NOMO-1 treated with dmso at 0.1 percent for 144 hours (cell line): ENCODE results near the gene BABAM2.

ENCODE experiments used
- DNase-seq: peaks from one replicate; lab custom pipeline; 2025; ENCODE audit not compliant: unreplicated experiment; lab: John Stamatoyannopoulos, UW

The BABAM2 gene

GRCh38 chr2:28271231-28271918 is 380.8 kb downstream of the BABAM2 start:
- no peak for DNase-seq

- no peak for DNase-seq
Observed at GRCh38 chr2:28271919-28272250, 381.4 kb downstream of the BABAM2 start.

- DNase-seq = no peak
Observed at GRCh38 chr2:28273751-28274150, 383.2 kb downstream of the BABAM2 start.

GRCh38 chr2:28274911-28275685 is 384.6 kb downstream of the BABAM2 start:
- DNase-seq = no peak

- DNase-seq = no peak
Observed at GRCh38 chr2:28276076-28276618, 385.6 kb downstream of the BABAM2 start.

- DNase-seq = no peak
Observed at GRCh38 chr2:28276807-28277206, 386.3 kb downstream of the BABAM2 start.

- DNase-seq = no peak
Observed at GRCh38 chr2:28277466-28277865, 386.9 kb downstream of the BABAM2 start.

GRCh38 chr2:28279371-28279770 is 388.8 kb downstream of the BABAM2 start:
- no peak for DNase-seq

GRCh38 chr2:28280619-28281018 is 390.1 kb downstream of the BABAM2 start:
- no peak for DNase-seq

- no peak for DNase-seq
Observed at GRCh38 chr2:28281739-28282138, 391.2 kb downstream of the BABAM2 start.

- DNase-seq = no peak
Observed at GRCh38 chr2:28282248-28282647, 391.7 kb downstream of the BABAM2 start.

GRCh38 chr2:28282861-28283646 is 392.5 kb downstream of the BABAM2 start:
- DNase-seq = no peak

GRCh38 chr2:28283861-28284260 is 393.3 kb downstream of the BABAM2 start:
- no peak for DNase-seq

GRCh38 chr2:28286678-28287077 is 396.1 kb downstream of the BABAM2 start:
- no peak for DNase-seq

GRCh38 chr2:28287256-28287915 is 396.9 kb downstream of the BABAM2 start:
- no peak for DNase-seq

GRCh38 chr2:28288620-28289019 is 398.1 kb downstream of the BABAM2 start:
- no peak for DNase-seq

GRCh38 chr2:28291811-28292440 is 401.4 kb downstream of the BABAM2 start:
- DNase-seq = no peak

GRCh38 chr2:28292491-28292890 is 402.0 kb downstream of the BABAM2 start:
- DNase-seq = no peak

GRCh38 chr2:28293416-28293815 is 402.9 kb downstream of the BABAM2 start:
- DNase-seq = no peak

GRCh38 chr2:28294451-28294850 is 403.9 kb downstream of the BABAM2 start:
- no peak for DNase-seq

GRCh38 chr2:28296243-28296642 is 405.7 kb downstream of the BABAM2 start:
- DNase-seq = no peak
